Cardiac muscle cell (in vitro differentiated cells and primary cell): ENCODE data around the gene CLIC2. TPM values are rescaled to one million over a fixed set of nuclear protein-coding genes. Genes with fewer than 3 reads are reported as not detected.
A peak's percentile ranks its signal among the peaks of the same experiment; 100 is the strongest.

Source experiments
- DNase-seq, 2 donors: peaks; one replicate each; pipeline versions ENCODE4 v3.0.0 to v3.0.0-alpha.2; 2010 to 2017; ENCODE audit warnings: low read depth in 1 of 2, low spot score in 1 of 2
- H3K27ac ChIP-seq: fragments of 200-600 bp; sonication (generic); 2 replicates; pipeline ENCODE4 v1.5.1; 2016
- H3K27me3 ChIP-seq: fragments of 200-600 bp; sonication (generic); 2 replicates; pipeline ENCODE4 v1.6.0; 2016; ENCODE audit warnings: control low read depth
- H3K36me3 ChIP-seq: fragments of 200-600 bp; sonication (generic); 2 replicates; pipeline ENCODE4 v1.5.1; 2016; ENCODE audit warnings: control low read depth
- H3K4me1 ChIP-seq: fragments of 200-600 bp; sonication (generic); 2 replicates; pipeline ENCODE4 v1.8.1; 2017; ENCODE audit warnings: low read depth, mild to moderate bottlenecking, mixed run types
- H3K4me3 ChIP-seq: fragments of 200-600 bp; sonication (generic); 2 replicates; pipeline ENCODE4 v1.5.1; 2016; ENCODE audit warnings: mild to moderate bottlenecking
- H3K9me3 ChIP-seq: fragments of 200-600 bp; sonication (generic); 2 replicates; pipeline ENCODE4 v1.5.1; 2017; ENCODE audit warnings: low read depth, mild to moderate bottlenecking, control low read depth
- polyA plus RNA-seq: library from polyadenylated mRNA; unstranded; fragments of >200 nt; fragmentation: Nextera tagmentation; extraction: Ambion mirVana; gene quantifications from 2 replicates; pipeline ENCODE4 v1.2.1, GENCODE V29; 2016
- total RNA-seq: library from RNA; depleted of rRNA; stranded (reverse); fragments of >200 nt; gene quantifications from 2 replicates; pipeline ENCODE4 v1.2.3, GENCODE V29; 2016
- TF ChIP-seq, protein P1 (sequence below): IDR thresholded peaks from 2 replicates; pipeline ENCODE4 v1.5.1; 2012; ENCODE audit warnings: low read depth, mild to moderate bottlenecking, low read length

CLIC2 gene
- total and polyA plus RNA-seq, 2 experiments from 2014 or later, result 0.06 TPM; not detected in 1

DNA sequence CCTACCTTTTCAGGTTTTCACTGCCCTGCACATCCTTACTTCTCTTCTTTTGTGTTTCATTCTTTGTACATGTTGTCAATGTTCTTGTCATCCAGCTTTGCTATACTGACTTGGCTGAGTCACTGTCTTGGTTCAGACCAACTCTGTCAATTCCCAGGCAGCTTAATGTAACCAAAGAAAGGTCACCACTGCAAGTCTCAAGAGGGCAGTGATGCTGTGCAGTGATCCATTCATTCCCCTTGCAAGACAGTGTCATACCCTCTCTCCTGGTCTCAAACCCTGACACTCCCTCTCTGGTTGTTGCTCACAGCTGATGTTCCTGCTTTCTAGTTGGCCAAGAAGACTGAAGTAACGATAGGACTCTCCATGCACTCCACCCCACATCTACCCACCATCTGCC lies 87.7 kb downstream of the CLIC2 start:
- Histone ChIP-seq H3K27ac (no peak overlapping the region), H3K9me3 (no peaks in the 10 kb centered on the region), H3K36me3 (no peaks in the 10 kb centered on the region), H3K4me3 (no peak overlapping the region), H3K27me3 (no peaks in the 10 kb centered on the region), H3K4me1 (no peaks in the 10 kb centered on the region)
- DNase-seq, result no peak
- TF ChIP-seq, protein P1, sequence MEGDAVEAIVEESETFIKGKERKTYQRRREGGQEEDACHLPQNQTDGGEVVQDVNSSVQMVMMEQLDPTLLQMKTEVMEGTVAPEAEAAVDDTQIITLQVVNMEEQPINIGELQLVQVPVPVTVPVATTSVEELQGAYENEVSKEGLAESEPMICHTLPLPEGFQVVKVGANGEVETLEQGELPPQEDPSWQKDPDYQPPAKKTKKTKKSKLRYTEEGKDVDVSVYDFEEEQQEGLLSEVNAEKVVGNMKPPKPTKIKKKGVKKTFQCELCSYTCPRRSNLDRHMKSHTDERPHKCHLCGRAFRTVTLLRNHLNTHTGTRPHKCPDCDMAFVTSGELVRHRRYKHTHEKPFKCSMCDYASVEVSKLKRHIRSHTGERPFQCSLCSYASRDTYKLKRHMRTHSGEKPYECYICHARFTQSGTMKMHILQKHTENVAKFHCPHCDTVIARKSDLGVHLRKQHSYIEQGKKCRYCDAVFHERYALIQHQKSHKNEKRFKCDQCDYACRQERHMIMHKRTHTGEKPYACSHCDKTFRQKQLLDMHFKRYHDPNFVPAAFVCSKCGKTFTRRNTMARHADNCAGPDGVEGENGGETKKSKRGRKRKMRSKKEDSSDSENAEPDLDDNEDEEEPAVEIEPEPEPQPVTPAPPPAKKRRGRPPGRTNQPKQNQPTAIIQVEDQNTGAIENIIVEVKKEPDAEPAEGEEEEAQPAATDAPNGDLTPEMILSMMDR, result no peak

DNA sequence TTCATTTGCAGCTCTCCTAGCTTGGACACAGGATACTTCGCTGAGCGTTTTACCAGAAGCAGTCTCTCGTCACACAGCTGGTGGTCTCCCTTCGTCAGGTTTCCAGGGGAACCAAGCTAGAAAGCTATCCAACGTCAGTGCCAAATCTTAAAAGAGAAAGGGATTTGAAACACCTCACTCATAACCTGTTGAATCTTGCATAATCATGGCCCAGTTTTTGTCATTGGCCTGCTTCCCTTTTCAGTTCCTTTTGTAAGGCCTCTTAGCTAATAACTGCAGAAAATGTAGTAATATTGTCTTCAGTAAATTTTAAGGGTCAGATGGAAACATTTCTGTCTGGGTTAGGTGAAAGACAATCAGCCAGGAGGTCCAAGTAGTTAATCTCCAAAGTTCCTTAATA lies 92.1 kb downstream of the CLIC2 start:
- H3K27ac ChIP-seq, result no peak overlapping the region
- peaks cover 6% of the 10 kb centered on the region for H3K36me3 ChIP-seq
- H3K4me3 ChIP-seq, result no peak overlapping the region
- no peaks in the 10 kb centered on the region for H3K4me1 ChIP-seq
- no peaks in the 10 kb centered on the region for H3K27me3 ChIP-seq
- TF ChIP-seq, protein P1, result no peak
- H3K9me3 ChIP-seq, result no peaks in the 10 kb centered on the region
- no peak for DNase-seq

DNA sequence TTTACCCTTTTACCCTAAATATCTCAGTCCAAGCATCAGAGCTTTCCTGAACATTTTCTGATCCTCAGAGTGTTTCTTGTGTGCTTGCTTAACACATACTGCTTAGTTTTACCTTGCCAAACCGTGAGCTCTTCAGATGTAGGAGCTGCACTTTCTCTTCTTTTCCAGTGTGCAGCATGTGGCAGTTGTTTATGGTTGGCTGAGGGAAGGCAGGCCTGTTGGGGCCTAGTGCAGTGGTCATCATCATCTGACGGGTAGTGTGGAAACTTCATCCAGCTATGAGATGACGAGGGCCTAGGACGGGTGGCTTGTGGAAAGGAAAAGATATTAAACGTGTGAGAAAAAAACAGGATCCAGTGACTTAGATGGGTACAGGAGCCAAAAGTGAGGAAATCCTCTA lies 96.7 kb downstream of the CLIC2 start:
- H3K36me3 ChIP-seq, result peaks cover 7% of the 10 kb centered on the region
- no peak overlapping the region for H3K27ac ChIP-seq
- TF ChIP-seq, protein P1, result no peak
- H3K27me3 ChIP-seq, result no peaks in the 10 kb centered on the region
- DNase-seq, result no peak
- no peak overlapping the region for H3K4me3 ChIP-seq
- H3K9me3 ChIP-seq, result no peaks in the 10 kb centered on the region
- no peaks in the 10 kb centered on the region for H3K4me1 ChIP-seq

DNA sequence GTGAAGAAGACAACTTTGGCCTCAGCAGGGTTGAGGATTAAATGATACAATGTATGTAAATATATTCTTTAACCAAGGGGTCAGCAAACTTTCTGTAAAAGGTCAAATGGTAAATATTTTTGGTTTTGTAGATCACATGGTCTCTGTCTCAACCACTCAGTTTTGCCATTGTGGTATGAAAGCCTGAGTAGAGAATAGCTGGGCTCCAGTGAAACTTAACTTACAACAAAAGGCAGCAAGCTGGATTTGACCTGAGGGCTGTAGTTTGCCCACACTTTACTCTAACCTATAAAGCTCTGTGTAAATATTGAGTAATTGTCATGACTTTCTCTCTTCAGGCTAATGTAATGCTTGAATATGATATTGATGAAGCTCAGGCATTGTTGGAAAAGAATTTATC lies 98.5 kb downstream of the CLIC2 start:
- TF ChIP-seq, protein P1, result no peak
- no peak overlapping the region for H3K27ac ChIP-seq
- no peaks in the 10 kb centered on the region for H3K27me3 ChIP-seq
- H3K9me3 ChIP-seq, result no peaks in the 10 kb centered on the region
- peaks cover 7% of the 10 kb centered on the region for H3K36me3 ChIP-seq
- no peak overlapping the region for H3K4me3 ChIP-seq
- H3K4me1 ChIP-seq, result no peaks in the 10 kb centered on the region
- peak in 1 of 2 donors; percentile 3 for DNase-seq

DNA sequence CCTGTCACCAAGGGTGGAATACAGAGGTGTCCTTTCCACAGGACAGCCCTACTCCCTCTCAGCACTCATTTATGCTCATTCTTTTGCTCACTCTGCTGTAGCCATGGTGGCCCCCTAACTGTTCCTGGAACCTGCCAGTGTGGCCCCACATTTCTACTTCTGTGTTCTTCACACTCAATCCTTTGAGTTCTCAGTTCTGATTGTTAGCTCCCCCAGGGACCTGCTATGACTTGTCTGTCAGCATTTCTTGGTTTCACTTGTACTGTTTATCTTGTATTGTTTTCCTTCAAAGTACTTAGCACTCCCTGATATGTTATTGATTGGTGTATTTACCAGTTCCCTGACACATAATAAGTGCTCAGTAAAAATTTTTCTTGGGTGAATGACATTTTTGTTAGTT lies 103.3 kb downstream of the CLIC2 start:
- Histone ChIP-seq H3K36me3 (peaks cover 15% of the 10 kb centered on the region), H3K27ac (no peak overlapping the region), H3K27me3 (no peaks in the 10 kb centered on the region), H3K4me1 (no peaks in the 10 kb centered on the region), H3K9me3 (no peaks in the 10 kb centered on the region), H3K4me3 (no peak overlapping the region)
- TF ChIP-seq, protein P1, result no peak
- DNase-seq, result no peak

Other genes starting within 250 kb of the CLIC2 start
- 42.8 and 50.2 TPM in 2 replicates for gene VBP1, start 118.2 kb downstream of the CLIC2 start, total RNA-seq
- gene VBP1, start 118.2 kb downstream of the CLIC2 start, polyA plus RNA-seq, result 116 and 121 TPM in 2 replicates
- 1.7 and 2.1 TPM in 2 replicates for gene RAB39B, start 70.1 kb downstream of the CLIC2 start, total RNA-seq
- 3.0 and 4.2 TPM in 2 replicates for gene RAB39B, start 70.1 kb downstream of the CLIC2 start, polyA plus RNA-seq
- gene F8A2, start 47.5 kb upstream of the CLIC2 start, total RNA-seq, result not detected in 2 replicates
- gene F8A2, start 47.5 kb upstream of the CLIC2 start, polyA plus RNA-seq, result not detected in 2 replicates
- 0.63 TPM in 1 of 2 replicates, not detected in the other for gene F8A3, start 124.0 kb upstream of the CLIC2 start, total RNA-seq
- 0.27 and 0.52 TPM in 2 replicates for gene F8A3, start 124.0 kb upstream of the CLIC2 start, polyA plus RNA-seq